Measurements from ENCODE around the gene LGALS3BP.

GRCh38 chr17:78952706-78953105 is 27.0 kb downstream of the LGALS3BP start:
- TF ChIP-seq, protein P1, sequence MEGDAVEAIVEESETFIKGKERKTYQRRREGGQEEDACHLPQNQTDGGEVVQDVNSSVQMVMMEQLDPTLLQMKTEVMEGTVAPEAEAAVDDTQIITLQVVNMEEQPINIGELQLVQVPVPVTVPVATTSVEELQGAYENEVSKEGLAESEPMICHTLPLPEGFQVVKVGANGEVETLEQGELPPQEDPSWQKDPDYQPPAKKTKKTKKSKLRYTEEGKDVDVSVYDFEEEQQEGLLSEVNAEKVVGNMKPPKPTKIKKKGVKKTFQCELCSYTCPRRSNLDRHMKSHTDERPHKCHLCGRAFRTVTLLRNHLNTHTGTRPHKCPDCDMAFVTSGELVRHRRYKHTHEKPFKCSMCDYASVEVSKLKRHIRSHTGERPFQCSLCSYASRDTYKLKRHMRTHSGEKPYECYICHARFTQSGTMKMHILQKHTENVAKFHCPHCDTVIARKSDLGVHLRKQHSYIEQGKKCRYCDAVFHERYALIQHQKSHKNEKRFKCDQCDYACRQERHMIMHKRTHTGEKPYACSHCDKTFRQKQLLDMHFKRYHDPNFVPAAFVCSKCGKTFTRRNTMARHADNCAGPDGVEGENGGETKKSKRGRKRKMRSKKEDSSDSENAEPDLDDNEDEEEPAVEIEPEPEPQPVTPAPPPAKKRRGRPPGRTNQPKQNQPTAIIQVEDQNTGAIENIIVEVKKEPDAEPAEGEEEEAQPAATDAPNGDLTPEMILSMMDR (IDR thresholded peaks at IDR 0.05): no peak
- no peak for TF ChIP-seq POLR2A (IDR thresholded peaks at IDR 0.05)

Data from body of pancreas (tissue), 4 donors.